SIG-M5 (cell line): ENCODE data around the gene OAT.
A peak's percentile ranks its signal among the peaks of the same experiment; 100 is the strongest.

ENCODE experiments used
- DNase-seq: peaks from one replicate; lab custom pipeline; 2025; lab: John Stamatoyannopoulos, UW

OAT gene

DNA sequence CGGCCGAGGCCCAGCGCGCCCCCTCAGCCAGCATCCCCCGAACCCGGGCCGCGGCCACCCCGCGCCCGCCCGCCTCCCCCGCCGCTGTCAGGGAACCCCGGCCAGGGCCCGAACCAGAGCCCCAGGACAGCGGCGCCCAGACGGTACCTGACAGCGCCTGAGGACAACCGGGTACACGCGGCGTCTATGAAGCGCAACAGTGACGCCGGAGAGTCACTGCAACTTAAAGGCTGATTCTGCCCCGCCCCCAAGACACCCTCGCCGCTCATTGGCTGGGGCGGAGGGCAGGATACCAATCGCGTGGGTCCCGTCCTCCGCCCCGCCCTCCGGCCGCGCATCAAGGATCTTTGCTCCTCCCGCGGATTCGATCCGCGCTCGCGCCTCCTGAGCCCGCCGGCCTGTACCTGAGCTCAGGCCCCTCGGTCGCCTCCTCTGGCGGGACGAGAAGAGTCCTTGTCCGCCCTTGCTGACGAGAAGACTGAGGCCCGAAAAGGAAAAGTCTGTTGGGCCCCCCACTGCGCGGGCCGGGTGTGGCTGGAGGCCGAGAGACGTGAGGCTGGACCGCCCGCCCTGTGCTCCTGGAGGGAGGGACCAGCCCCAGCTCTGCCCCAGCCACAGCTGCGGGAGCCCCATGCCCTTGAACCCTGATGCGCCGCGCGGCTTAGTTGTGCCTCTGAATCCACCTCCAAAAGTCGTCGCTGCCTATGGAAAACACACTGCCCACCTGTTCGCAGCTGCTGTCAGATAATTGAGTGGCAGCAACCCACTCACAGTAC is at the start of gene OAT:
Gene OAT (minus strand): TSS at position 198 of the 776 bp plus-strand sequence. CDS start 6,752 bp downstream, outside the sequence.
- DNase-seq: peak; percentile 25

DNA sequence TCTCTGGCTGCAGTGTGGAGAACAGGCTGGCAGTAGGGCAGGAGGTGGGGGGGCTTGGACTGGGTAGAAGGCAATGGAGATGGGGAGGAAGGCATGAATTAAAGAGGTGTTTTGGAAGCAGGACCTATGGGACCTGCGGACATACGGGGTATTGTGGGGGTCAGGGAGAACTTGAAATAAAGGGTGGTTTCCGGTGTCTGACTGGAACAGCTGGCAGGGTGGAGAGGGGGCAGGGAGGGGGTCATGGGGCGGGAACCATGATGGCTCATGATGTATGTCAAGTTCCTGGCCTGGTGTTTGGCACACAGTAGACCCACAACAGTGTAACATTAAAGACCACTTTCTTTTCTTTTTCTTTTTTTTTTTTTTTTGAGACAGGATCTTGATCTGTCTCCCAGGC is 48.4 kb upstream of the OAT start:
- DNase-seq: no peak

DNA sequence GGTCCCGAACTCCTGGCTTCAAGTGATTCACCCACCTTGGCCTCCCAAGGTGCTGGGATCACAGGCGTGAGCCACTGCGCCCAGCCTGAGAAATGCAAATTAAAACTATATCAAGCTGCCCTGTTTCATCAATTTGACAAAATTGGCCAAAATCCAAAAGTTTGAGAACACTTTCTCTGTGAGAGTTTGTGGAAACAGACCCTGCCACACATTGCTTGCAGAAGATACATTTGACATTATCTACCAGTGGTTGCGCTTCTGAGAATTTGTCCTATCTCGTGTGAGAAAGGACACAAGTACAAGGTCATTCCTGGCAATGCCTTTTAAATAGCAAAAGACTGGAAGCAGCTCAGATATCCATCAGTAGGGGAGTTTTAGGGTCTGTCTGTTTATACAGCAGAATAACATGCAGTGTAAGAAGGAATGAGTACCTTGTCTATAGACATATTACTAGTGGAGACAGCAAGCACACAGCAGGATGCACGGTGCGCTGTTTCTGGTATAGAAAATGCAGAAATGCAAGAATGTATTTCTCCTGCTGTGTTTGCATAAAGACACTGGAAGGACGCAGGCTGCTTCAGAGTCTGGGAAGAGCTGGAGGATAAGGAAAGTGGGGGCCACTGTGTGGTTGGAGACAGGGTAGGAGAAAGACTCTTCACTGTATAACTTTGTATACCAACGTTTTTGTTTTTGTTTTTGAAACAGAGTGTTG is 47.2 kb upstream of the OAT start:
- no peak for DNase-seq

DNA sequence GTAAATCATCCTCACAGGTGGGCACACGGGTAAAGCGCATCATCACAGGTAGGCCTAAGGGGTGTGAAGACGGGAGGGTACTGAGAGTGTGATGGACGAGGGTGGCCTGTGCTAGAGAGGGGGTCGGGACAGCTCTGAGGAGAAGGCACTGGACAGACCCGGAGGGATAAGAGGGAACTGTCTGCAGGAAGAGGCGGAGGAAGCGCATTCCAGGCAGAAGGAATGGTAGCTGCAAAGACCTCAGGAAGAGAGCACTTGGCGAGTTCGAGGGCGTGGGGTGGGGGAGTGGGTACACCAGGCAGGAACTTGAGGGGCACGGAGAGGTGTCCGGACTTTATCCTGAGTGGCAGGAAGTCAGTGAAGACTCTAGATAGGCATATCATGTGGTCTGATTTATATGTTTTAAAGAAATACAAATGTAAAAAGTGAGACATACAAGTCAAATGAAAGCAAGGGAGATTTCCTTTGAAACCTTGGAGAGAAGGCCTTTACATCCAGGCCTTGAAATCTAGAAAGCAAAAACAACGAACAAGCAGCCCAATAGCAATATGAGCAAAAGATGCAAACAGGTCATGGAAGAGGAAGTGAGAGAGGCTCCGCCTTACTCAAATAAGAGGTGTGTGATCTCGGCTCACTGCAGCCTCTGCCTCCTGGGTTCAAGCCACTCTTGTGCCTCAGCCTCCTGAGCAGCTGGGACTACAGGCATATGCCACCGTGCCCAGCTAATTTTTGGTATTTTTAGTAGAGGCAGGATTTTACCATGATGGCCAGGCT is 46.5 kb upstream of the OAT start:
- no peak for DNase-seq

DNA sequence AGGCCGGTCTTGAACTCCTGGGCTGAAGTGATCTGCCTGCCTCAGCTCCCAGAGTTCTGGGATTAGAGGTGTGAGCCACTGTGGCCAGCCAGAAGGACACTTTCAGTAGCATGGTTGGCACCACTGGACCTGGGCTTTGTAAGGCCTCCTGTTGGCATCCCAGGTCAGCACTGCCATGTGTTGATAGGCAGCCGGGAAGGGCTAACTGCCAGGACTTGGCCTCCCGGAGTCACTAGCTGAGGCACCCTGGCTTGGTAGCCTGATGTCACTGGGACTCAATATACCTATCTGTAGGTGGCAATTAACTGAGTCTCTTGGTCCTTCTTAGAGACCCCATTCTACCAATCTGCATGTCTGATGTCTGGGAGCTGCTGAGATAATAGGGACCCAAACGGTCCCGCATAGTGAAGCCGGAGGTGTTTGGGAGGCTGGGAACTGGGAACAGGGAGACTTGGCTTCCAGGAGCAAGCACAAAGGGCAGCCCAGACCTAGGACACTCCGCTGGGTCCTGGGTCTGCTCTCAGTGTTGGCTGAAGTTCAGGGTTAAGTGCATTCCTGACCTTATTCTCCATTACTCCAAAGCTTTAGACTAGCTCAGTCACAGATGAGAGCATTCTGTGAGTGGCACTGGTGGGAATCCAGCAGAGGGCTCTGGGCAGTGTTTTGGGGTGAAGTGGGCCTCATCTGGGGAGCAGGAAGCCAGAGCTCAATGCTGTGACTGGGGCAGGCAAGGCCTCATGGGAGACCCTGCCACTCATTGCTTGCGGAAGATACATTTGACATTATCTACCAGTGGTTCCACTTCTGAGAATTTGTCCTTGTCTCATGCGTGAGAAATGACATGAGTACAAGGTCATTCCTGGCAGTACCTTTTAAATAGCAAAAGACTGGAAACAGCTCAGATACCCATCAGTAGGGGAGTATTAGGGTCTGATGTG is 45.6 kb upstream of the OAT start:
- no peak for DNase-seq

DNA sequence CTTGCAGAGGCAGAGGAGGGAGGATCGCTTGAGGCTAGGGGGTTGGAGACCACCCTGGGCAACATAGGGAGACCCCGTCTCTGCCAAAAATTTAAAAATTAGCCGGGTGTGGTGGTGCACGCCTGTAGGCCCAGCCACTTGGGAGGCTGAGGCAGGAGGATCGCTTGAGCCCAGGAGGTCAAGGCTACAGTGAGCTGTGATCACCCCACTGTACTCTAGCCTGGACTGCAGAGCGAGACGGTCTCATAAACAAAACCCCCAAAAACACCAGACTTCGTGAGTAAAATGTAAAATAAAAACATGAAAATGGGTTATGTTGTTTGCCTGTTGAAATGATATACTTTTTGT is 43.6 kb upstream of the OAT start:
- no peak for DNase-seq

DNA sequence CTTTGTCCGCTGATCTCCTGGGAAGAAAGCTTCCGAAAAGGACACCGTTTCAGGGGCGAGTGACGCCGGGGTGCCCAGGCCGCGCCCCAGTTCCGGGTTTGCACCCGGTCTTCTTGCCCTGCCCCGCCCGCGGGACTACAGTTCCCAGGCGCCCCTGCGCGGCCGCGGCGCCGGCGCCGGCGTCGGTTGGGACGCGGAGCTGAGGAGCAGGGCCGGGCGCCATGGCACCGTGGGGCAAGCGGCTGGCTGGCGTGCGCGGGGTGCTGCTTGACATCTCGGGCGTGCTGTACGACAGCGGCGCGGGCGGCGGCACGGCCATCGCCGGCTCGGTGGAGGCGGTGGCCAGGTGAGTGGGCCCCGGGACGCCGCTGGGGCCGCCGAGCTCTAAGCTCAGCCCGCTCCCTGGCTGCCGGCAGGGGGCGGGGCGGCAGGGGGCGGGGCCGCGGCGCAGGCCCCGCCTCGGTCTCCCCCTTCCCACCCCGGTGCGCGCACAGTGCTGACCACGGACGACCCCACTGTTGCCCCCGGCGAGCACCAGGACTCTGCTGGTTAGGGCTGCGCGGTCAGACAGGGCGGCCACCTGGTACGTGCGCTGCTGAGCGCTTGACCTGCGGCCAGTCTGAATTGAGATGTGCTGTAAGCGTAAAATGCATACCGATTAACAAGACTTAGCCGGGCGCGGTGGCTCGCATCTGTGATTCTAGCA is 43.1 kb upstream of the OAT start, which contains the start of gene LHPP:
Gene LHPP (plus strand): TSS at position 182 of the 706 bp plus-strand sequence. CDS start 40 bp downstream, at position 222.
- DNase-seq: peak; percentile 14

DNA sequence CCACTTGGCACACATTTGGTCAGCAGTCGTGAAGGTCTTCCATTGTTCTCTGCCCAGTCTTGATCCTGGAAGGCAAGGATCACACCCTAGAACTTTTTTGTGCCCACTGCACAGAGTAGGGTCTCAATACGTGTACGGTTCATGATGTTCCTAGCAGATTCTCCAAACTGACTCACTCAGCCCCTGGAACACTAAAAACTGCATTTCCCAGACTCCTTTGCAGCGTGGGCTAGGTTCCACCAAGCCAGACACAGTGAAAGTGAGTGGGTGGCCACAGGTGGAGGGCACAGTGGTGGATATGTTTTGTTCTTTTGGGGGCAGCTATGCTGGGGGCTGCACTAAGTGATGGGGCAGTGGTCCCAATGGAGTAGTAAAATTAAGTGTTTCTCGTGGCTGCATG is 41.4 kb upstream of the OAT start:
- DNase-seq: no peak

DNA sequence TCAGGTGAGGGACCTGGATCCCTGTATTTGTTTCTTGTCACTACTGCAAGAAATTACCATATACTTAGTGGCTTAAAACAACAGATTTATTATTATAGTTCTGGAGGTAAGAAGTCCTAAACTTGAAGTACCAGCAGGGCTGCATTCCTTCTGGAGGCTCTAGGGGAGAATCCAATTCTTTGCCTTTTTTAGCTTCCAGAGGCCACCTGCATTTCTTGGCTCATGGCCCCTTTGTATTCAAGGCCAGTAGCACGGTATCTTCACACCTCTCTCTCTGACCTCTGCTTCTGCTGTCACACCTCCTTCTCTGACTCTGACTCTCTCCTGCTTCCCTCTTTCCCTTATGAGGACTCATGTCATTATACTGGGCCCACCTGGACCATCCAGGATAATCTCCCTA is 40.7 kb upstream of the OAT start:
- DNase-seq: no peak

DNA sequence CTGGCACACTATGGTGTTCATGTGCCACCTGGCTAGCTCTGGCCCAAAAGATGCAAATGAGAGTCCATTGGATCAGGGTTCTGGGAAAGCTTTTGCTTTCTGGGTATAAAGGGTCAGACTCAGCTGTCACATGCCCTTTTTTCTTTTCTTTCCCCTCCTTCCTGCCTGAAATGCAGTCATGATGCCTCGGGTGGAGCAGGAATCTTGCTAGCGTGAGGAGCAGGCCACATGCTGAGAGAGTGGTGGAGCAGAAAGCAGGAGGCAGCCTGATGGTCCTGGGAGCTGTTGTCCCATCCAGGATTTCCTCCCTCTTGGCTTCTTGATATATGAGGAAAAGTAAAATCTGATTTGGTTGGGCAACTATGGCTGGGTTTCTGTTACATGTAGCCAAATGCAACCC is 40.2 kb upstream of the OAT start:
- no peak for DNase-seq

DNA sequence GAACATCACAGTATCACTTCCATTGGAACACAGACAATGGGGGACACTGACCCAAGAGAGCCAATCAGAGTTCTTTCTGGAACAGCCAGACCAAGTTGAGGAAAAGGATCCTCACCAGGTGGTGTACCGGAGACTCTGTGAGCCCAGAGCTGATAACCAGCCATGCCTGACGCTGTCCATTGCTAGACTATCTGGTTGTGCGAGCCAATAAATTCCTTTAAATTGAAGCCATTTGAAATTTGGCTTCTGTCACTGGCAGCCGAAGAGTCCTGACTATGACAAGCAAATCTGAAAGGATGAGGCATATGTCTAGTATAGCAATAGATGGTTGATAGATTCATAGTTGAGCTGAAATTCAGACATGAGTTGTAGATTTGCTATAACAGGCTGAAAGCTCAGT is 39.8 kb upstream of the OAT start:
- no peak for DNase-seq

DNA sequence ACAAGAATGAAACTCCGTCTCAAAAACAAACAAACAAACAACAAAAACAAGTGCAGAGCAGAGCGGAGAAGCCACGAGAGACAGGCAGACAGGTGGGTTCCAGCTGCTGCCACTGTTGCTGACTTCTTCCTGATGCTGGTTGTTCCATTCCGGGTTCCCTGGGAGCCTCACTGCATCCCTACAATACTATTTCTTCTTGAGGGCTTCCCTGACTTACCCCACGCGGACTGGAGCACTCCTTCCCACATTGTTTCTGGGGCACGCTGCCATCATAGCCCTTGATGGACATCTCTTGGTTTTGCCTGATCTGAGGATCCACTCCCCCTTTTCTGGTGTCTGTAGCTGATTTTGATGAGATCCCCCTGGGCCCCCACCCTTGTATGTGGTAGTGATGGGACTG is 36.7 kb upstream of the OAT start:
- DNase-seq: no peak

DNA sequence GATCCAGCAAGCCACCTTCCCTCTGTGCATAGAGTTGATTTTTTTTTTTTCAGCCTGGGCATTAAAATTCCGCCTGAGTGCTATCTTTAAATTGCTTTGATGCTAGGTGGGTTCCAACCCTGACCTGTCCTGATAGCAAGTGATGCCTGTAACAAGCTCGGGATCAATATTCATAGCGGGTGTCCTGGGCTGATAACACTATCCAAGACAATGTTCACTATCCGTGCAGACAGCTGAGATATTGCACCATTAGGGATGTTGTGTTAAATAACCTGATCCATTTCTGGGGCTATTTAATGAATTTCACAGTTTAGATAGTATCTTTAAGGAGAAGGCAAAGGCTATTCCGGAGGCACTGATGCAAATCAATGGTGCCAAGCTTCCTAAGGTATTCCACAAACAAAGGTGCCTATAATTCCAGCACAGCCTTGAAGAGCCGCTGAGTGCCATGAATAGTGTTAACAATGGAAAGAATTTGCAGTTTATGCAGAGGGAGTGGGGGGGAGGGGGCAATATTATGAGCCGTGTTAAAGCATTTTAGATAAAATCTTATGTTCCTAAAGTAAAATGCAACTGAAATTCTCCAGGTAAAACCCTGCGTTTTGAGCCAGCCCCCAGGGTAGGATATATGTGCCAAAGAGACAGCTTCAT is 35.4 kb upstream of the OAT start:
- no peak for DNase-seq

DNA sequence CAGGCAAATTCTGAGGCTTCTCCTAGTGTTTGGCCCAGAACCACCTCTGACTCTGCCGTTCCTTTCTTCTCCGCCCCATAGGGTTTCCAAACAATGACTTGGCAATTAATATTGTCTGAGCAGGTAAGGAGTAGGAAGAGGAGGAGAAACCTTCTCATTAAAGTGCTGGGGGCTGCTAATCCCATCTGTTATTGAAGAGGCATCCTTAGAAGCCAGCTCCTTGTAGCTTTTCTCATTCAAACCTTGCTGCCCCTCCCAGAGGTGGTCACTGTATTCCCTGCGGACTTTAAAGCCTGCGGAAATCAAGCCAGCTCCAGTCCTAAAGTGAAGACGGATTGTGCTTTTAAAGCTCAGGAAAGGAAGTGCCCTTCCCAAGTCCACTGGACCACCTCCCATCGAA is 32.6 kb upstream of the OAT start:
- no peak for DNase-seq

DNA sequence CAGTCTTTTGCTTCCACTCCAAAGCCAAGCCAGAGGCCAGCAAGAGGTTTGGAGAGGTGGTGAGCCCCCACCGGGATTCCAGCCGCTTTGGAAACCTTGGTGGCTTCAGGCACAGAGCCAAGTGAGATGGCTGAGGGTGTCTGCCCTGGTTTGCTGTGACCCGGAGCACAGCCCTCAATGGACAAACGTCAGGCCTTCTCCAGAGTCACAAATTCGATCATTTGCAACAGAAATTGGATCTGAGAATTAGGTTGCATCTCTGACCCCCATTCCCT is 32.0 kb upstream of the OAT start:
- DNase-seq: no peak

DNA sequence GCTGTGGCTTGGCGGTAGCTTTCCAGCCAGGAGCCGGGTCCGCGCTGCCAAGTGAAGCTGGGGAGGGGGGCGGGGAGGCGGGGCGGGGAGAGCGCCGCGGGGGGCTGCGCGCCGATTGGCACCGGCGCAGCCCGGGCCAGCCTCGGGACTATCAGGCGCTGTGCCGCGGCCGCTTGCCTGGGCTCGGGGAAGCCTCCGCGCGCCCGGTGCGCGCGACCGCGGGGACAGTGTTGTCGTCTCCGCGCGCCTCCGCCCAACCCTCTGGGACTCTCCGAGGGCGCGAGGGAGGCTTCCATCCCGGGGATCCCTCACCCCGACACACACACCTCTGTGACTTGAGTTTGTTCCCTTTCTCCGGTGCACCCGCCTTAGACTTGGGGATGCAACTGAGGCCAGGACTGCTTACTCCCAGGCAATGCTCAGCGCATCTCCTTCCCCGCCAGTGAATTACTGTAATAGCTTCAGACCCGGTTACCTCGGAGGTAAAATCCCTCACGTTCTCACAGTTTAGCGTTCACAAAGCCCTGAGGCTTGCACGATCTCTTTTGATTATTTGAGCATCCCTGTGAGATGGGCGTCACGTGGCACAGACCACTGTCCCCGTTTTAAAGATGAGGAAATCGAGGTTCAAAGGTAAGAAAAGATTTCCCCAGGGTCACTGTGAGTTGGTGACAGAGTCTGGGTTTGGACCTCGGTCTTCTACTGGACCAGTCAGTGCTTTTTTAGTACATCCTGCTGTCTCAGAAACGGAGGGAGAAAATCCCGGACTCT is 31.5 kb upstream of the OAT start, which contains the start of gene NKX1-2:
Gene NKX1-2 (minus strand): TSS at position 24 of the 771 bp plus-strand sequence. CDS start 92 bp downstream, outside the sequence.
- DNase-seq: no peak

DNA sequence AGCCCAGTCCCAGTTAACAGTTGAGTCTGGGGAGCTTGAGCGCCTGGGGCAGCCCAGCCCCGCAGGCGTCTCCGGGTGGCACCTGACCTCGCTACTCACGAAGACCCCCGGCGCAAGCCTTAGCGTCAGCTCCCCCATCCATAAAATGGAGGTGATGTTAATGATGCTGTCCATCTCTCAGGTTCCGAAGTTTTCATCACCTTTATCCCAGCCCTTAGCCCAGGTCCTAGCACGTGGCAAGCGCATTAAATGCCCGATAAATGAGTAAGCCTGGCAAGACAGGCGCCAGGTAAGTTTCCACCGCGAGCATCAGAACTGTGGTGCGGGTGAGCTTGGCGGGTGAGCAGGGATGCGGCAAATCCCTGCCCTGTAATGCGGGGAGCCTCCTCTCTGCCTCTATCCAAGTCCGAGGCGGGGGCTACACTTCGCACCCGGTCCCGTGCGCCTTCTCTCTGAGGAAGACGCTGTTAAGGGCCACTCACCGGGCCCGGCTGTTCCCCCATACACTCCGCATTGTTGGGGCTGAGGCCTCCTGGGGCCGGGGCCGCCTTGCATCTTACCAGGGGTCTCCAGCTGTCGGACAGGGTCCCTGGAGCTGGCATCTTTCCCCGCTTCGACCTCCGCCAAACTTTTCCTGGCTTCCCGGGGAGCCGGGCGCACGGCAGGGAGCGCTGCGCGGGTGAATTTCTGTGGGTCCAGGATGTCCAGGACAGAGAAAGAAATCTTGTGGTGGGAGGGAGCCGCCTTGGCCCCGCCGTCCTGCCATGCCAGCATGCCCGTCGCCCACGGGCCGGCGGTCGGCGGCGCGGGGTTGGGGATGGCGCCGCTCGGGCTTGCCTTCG is 30.7 kb upstream of the OAT start:
- DNase-seq: no peak

DNA sequence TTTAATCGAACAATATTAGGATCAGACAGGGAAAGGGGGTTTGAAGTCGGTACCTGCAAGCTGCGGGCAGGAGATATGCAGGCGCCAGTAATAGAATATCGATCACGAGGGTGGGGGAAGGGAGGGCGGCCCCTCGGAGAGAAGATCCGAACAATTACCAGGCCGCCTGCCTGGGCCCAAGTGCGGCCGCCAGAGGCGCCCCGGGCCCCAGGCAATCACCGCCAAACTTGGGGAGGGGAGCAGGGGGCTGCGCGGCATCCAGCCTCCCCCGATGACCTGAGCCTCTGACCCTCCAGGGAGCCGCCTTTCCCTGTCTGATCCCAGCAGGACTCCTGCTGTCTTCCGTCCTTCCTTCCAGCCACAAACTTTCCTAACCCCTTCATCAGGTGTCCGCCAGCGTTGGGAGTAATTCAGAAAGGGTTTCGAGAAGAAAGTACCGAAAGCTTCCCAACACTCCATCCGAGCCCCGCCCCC is 30.0 kb upstream of the OAT start:
- DNase-seq: no peak
